GM12878 (cell line): ENCODE measurements around the gene CLEC1A. TPM values are rescaled to one million over a fixed set of nuclear protein-coding genes. Genes with fewer than 3 reads are reported as not detected.

Experiments used
- E4F1 ChIP-seq: fragments of 450-650 bp; IDR thresholded peaks from 2 replicates; pipeline ENCODE4 v1.6.1; 2018; ENCODE audit warnings: borderline replicate concordance, mild to moderate bottlenecking; ENCODE audit not compliant: partially characterized antibody
- JUNB ChIP-seq: IDR thresholded peaks from 2 replicates; pipeline ENCODE4 v1.6.1; 2016; ENCODE audit warnings: antibody characterized with exemption, mild to moderate bottlenecking
- PBX3 ChIP-seq: IDR thresholded peaks from 2 replicates; pipeline ENCODE4 v1.6.1; 2011; ENCODE audit warnings: mild to moderate bottlenecking, low read depth, low read length, moderate library complexity; ENCODE audit not compliant: insufficient replicate concordance
- polyA plus RNA-seq, 11 experiments: library from polyadenylated mRNA; depleted of rRNA in 4 of 11; unstranded in 6 of 11; stranded (reverse) in 5 of 11; fragments of >200 nt; fragmentation: Nextera tagmentation in 4 of 11; fragmentation: Illumina TruSeq in 1 of 11; extraction: Ambion mirVana in 4 of 11; extraction: Trizol in 1 of 11; gene quantifications; 1 replicate in 1 of 11; 2 replicates in 10 of 11; pipeline versions ENCODE4 v1.2.1 to v1.2.3, GENCODE V29; 2011 to 2016; ENCODE audit warnings: inconsistent platforms in 2 of 11, missing spikeins in 2 of 11, low read depth in 1 of 11
- total RNA-seq, 4 experiments: library from RNA; depleted of rRNA in 3 of 4; stranded (reverse); fragments of >200 nt in 3 of 4; fragmentation: Illumina TruSeq in 1 of 4; extraction: Trizol in 1 of 4; gene quantifications; 2 replicates each; pipeline versions ENCODE4 v1.2.1 to v1.2.3, GENCODE V29; 2013 to 2021
- TF ChIP-seq, protein P1 (sequence below): fragments of 450-650 bp; formaldehyde crosslinking; IDR thresholded peaks from 2 replicates; pipeline ENCODE4 v1.4.0; 2020; ENCODE audit warnings: mild to moderate bottlenecking, moderate library complexity

Gene CLEC1A
- total and polyA plus RNA-seq, 10 of the 15 experiments (the other 5 are each of a cell fraction or from before 2014, with no cell fraction given) = not detected

GRCh38 chr12:10021342-10021741, 77.4 kb downstream of the CLEC1A start (continued):
- TF ChIP-seq E4F1 (no peak), PBX3 (no peak), JUNB (no peak)
- TF ChIP-seq, protein P1, sequence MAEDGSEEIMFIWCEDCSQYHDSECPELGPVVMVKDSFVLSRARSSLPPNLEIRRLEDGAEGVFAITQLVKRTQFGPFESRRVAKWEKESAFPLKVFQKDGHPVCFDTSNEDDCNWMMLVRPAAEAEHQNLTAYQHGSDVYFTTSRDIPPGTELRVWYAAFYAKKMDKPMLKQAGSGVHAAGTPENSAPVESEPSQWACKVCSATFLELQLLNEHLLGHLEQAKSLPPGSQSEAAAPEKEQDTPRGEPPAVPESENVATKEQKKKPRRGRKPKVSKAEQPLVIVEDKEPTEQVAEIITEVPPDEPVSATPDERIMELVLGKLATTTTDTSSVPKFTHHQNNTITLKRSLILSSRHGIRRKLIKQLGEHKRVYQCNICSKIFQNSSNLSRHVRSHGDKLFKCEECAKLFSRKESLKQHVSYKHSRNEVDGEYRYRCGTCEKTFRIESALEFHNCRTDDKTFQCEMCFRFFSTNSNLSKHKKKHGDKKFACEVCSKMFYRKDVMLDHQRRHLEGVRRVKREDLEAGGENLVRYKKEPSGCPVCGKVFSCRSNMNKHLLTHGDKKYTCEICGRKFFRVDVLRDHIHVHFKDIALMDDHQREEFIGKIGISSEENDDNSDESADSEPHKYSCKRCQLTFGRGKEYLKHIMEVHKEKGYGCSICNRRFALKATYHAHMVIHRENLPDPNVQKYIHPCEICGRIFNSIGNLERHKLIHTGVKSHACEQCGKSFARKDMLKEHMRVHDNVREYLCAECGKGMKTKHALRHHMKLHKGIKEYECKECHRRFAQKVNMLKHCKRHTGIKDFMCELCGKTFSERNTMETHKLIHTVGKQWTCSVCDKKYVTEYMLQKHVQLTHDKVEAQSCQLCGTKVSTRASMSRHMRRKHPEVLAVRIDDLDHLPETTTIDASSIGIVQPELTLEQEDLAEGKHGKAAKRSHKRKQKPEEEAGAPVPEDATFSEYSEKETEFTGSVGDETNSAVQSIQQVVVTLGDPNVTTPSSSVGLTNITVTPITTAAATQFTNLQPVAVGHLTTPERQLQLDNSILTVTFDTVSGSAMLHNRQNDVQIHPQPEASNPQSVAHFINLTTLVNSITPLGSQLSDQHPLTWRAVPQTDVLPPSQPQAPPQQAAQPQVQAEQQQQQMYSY (CRISPR knock-in tag) = no peak

Other genes starting within 250 kb of the CLEC1A start
Only the 7 nearest of the 12 such genes appear.
- not detected in 2 replicates for gene CLEC1B, start 99.9 kb downstream of the CLEC1A start, total RNA-seq (2014; rRNA removed)
- not detected in 2 replicates for gene CLEC1B, start 99.9 kb downstream of the CLEC1A start, total RNA-seq (2014; rRNA removed; fragmentation: Illumina TruSeq; extraction: Trizol)
- gene CLEC1B, start 99.9 kb downstream of the CLEC1A start, total RNA-seq (2021) = not detected in 2 replicates
- not detected in 2 replicates for gene CLEC1B, start 99.9 kb downstream of the CLEC1A start, polyA plus RNA-seq (2011; rRNA removed)
- not detected in 2 replicates for gene CLEC1B, start 99.9 kb downstream of the CLEC1A start, polyA plus RNA-seq (2014; fragmentation: Illumina TruSeq; extraction: Trizol)
- not detected for gene CLEC1B, start 99.9 kb downstream of the CLEC1A start, polyA plus RNA-seq (2014; fragmentation: Nextera tagmentation; extraction: Ambion mirVana)
- not detected in 2 replicates for gene CLEC1B, start 99.9 kb downstream of the CLEC1A start, polyA plus RNA-seq (2014; rRNA removed)
- gene CLEC1B, start 99.9 kb downstream of the CLEC1A start, polyA plus RNA-seq (2016; fragmentation: Nextera tagmentation; extraction: Ambion mirVana) = not detected
- not detected in 2 replicates for gene CLEC12B, start 88.4 kb downstream of the CLEC1A start, total RNA-seq (2014; rRNA removed)
- gene CLEC12B, start 88.4 kb downstream of the CLEC1A start, total RNA-seq (2014; rRNA removed; fragmentation: Illumina TruSeq; extraction: Trizol) = not detected in 2 replicates
- gene CLEC12B, start 88.4 kb downstream of the CLEC1A start, total RNA-seq (2021) = not detected in 2 replicates
- not detected in 2 replicates for gene CLEC12B, start 88.4 kb downstream of the CLEC1A start, polyA plus RNA-seq (2011; rRNA removed)
- gene CLEC12B, start 88.4 kb downstream of the CLEC1A start, polyA plus RNA-seq (2014; fragmentation: Illumina TruSeq; extraction: Trizol) = not detected in 2 replicates
- not detected for gene CLEC12B, start 88.4 kb downstream of the CLEC1A start, polyA plus RNA-seq (2014; fragmentation: Nextera tagmentation; extraction: Ambion mirVana)
- not detected in 2 replicates for gene CLEC12B, start 88.4 kb downstream of the CLEC1A start, polyA plus RNA-seq (2014; rRNA removed)
- not detected for gene CLEC12B, start 88.4 kb downstream of the CLEC1A start, polyA plus RNA-seq (2016; fragmentation: Nextera tagmentation; extraction: Ambion mirVana)
- gene CLEC9A, start 68.3 kb downstream of the CLEC1A start, total RNA-seq (2014; rRNA removed) = not detected in 2 replicates
- not detected in 2 replicates for gene CLEC9A, start 68.3 kb downstream of the CLEC1A start, total RNA-seq (2014; rRNA removed; fragmentation: Illumina TruSeq; extraction: Trizol)
- gene CLEC9A, start 68.3 kb downstream of the CLEC1A start, total RNA-seq (2021) = not detected in 2 replicates
- not detected in 2 replicates for gene CLEC9A, start 68.3 kb downstream of the CLEC1A start, polyA plus RNA-seq (2011; rRNA removed)
- not detected in 2 replicates for gene CLEC9A, start 68.3 kb downstream of the CLEC1A start, polyA plus RNA-seq (2014; fragmentation: Illumina TruSeq; extraction: Trizol)
- not detected for gene CLEC9A, start 68.3 kb downstream of the CLEC1A start, polyA plus RNA-seq (2014; fragmentation: Nextera tagmentation; extraction: Ambion mirVana)
- gene CLEC9A, start 68.3 kb downstream of the CLEC1A start, polyA plus RNA-seq (2014; rRNA removed) = not detected in 2 replicates
- gene CLEC9A, start 68.3 kb downstream of the CLEC1A start, polyA plus RNA-seq (2016; fragmentation: Nextera tagmentation; extraction: Ambion mirVana) = not detected
- gene CLEC7A, start 31.2 kb upstream of the CLEC1A start, total RNA-seq (2014; rRNA removed) = not detected in 2 replicates
- not detected in 2 replicates for gene CLEC7A, start 31.2 kb upstream of the CLEC1A start, total RNA-seq (2014; rRNA removed; fragmentation: Illumina TruSeq; extraction: Trizol)
- not detected in 2 replicates for gene CLEC7A, start 31.2 kb upstream of the CLEC1A start, total RNA-seq (2021)
- gene CLEC7A, start 31.2 kb upstream of the CLEC1A start, polyA plus RNA-seq (2011; rRNA removed) = not detected in 2 replicates
- 0.06 TPM in 1 of 2 replicates, not detected in the other for gene CLEC7A, start 31.2 kb upstream of the CLEC1A start, polyA plus RNA-seq (2014; fragmentation: Illumina TruSeq; extraction: Trizol)
- not detected for gene CLEC7A, start 31.2 kb upstream of the CLEC1A start, polyA plus RNA-seq (2014; fragmentation: Nextera tagmentation; extraction: Ambion mirVana)
- gene CLEC7A, start 31.2 kb upstream of the CLEC1A start, polyA plus RNA-seq (2014; rRNA removed) = not detected in 2 replicates
- gene CLEC7A, start 31.2 kb upstream of the CLEC1A start, polyA plus RNA-seq (2016; fragmentation: Nextera tagmentation; extraction: Ambion mirVana) = not detected
- gene OLR1, start 73.1 kb upstream of the CLEC1A start, total RNA-seq (2014; rRNA removed) = not detected in 2 replicates
- gene OLR1, start 73.1 kb upstream of the CLEC1A start, total RNA-seq (2014; rRNA removed; fragmentation: Illumina TruSeq; extraction: Trizol) = not detected in 2 replicates
- gene OLR1, start 73.1 kb upstream of the CLEC1A start, total RNA-seq (2021) = 0.08 TPM in 1 of 2 replicates, not detected in the other
- not detected in 2 replicates for gene OLR1, start 73.1 kb upstream of the CLEC1A start, polyA plus RNA-seq (2011; rRNA removed)
- not detected in 2 replicates for gene OLR1, start 73.1 kb upstream of the CLEC1A start, polyA plus RNA-seq (2014; fragmentation: Illumina TruSeq; extraction: Trizol)
- not detected for gene OLR1, start 73.1 kb upstream of the CLEC1A start, polyA plus RNA-seq (2014; fragmentation: Nextera tagmentation; extraction: Ambion mirVana)
- not detected in 2 replicates for gene OLR1, start 73.1 kb upstream of the CLEC1A start, polyA plus RNA-seq (2014; rRNA removed)
- gene OLR1, start 73.1 kb upstream of the CLEC1A start, polyA plus RNA-seq (2016; fragmentation: Nextera tagmentation; extraction: Ambion mirVana) = not detected
- gene TMEM52B, start 80.0 kb upstream of the CLEC1A start, total RNA-seq (2014; rRNA removed) = not detected in 2 replicates
- gene TMEM52B, start 80.0 kb upstream of the CLEC1A start, total RNA-seq (2014; rRNA removed; fragmentation: Illumina TruSeq; extraction: Trizol) = not detected in 2 replicates
- gene TMEM52B, start 80.0 kb upstream of the CLEC1A start, total RNA-seq (2021) = not detected in 2 replicates
- gene TMEM52B, start 80.0 kb upstream of the CLEC1A start, polyA plus RNA-seq (2011; rRNA removed) = not detected in 2 replicates
- not detected in 2 replicates for gene TMEM52B, start 80.0 kb upstream of the CLEC1A start, polyA plus RNA-seq (2014; fragmentation: Illumina TruSeq; extraction: Trizol)
- not detected for gene TMEM52B, start 80.0 kb upstream of the CLEC1A start, polyA plus RNA-seq (2014; fragmentation: Nextera tagmentation; extraction: Ambion mirVana)
- 0.05 TPM in 1 of 2 replicates, not detected in the other for gene TMEM52B, start 80.0 kb upstream of the CLEC1A start, polyA plus RNA-seq (2014; rRNA removed)
- gene TMEM52B, start 80.0 kb upstream of the CLEC1A start, polyA plus RNA-seq (2016; fragmentation: Nextera tagmentation; extraction: Ambion mirVana) = not detected
- 2.1 and 3.2 TPM in 2 replicates for gene GABARAPL1, start 113.9 kb upstream of the CLEC1A start, total RNA-seq (2014; rRNA removed)
- gene GABARAPL1, start 113.9 kb upstream of the CLEC1A start, total RNA-seq (2014; rRNA removed; fragmentation: Illumina TruSeq; extraction: Trizol) = 2.0 and 2.4 TPM in 2 replicates
- gene GABARAPL1, start 113.9 kb upstream of the CLEC1A start, total RNA-seq (2021) = 2.7 and 3.6 TPM in 2 replicates
- 0.71 and 0.99 TPM in 2 replicates for gene GABARAPL1, start 113.9 kb upstream of the CLEC1A start, polyA plus RNA-seq (2011; rRNA removed)
- gene GABARAPL1, start 113.9 kb upstream of the CLEC1A start, polyA plus RNA-seq (2014; fragmentation: Illumina TruSeq; extraction: Trizol) = 3.1 and 11.1 TPM in 2 replicates
- gene GABARAPL1, start 113.9 kb upstream of the CLEC1A start, polyA plus RNA-seq (2014; fragmentation: Nextera tagmentation; extraction: Ambion mirVana) = under 1 TPM; 0.55 to 0.71 TPM
- 3.7 and 4.8 TPM in 2 replicates for gene GABARAPL1, start 113.9 kb upstream of the CLEC1A start, polyA plus RNA-seq (2014; rRNA removed)
- gene GABARAPL1, start 113.9 kb upstream of the CLEC1A start, polyA plus RNA-seq (2016; fragmentation: Nextera tagmentation; extraction: Ambion mirVana) = under 1 TPM; 0.42 to 0.75 TPM